ENCODE data around the gene CACNB2. TPM values are rescaled to one million over a fixed set of nuclear protein-coding genes. Genes with fewer than 3 reads are reported as not detected.

CACNB2 gene
- total and polyA plus RNA-seq, 2 of the 13 experiments (the other 11 are each of a cell fraction or from before 2014, with no cell fraction given): not detected

DNA sequence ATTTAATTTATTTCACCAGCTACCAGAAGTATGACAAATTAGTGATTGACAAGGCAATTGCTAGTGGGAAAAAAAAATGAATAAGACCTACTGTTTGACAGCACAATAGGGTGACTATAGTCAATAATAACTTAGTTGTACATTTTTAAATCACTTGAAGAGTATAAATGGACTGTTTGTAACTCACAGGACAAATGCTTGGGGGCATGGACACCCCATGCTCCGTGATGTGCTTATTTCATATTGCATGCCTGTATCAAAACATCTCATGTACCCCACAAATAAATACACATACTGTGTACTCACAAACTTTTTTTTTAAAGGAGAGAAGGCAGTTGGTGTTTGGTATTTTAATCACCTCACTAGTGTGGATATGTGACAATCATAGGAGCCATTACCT, 181.1 kb downstream of the CACNB2 start:
- Histone ChIP-seq H3K27ac (ENCODE audit: extremely low read length, insufficient read depth, low read length) (no peak overlapping the region), H2AFZ (ENCODE audit: low read length) (no peak overlapping the region), H3K4me1 (ENCODE audit: insufficient read depth, low read length) (no peaks in the 10 kb centered on the region), H3K27me3 (ENCODE audit: control insufficient read depth in 1 of 2, insufficient read depth in 2 of 2, low read length in 2 of 2) (no peaks in the 10 kb centered on the region), H3K9me3 (ENCODE audit: low read length) (no peaks in the 10 kb centered on the region), H3K79me2 (ENCODE audit: insufficient read depth, low read length) (no peaks in the 10 kb centered on the region), H3K9ac (ENCODE audit: insufficient read depth, low read depth, low read length) (no peak overlapping the region), H4K20me1 (ENCODE audit: insufficient read depth, low read length) (no peaks in the 10 kb centered on the region), H3K36me3 (replicated peaks in 1 of 2; ENCODE audit: control insufficient read depth in 1 of 2, insufficient read depth in 2 of 2, low read length in 2 of 2) (no peaks in the 10 kb centered on the region), H3K4me2 (ENCODE audit: low read depth, low read length) (no peak overlapping the region), H3K4me3 (replicated peaks in 1 of 3; ENCODE audit: insufficient read depth in 1 of 3, low read depth in 2 of 3, low read length in 3 of 3) (no peak overlapping the region)
- ChIA-PET CTCF (ENCODE audit: low intra/inter-chr PET ratio, low total read pairs) (no interaction called here), POLR2A (no interaction called here)
- no peak for TF ChIP-seq GTF2F1 (IDR thresholded peaks at IDR 0.05; ENCODE audit: low read length)
- no peak for TF ChIP-seq NBN (conservative IDR thresholded peaks at IDR 0.05)
- TF ChIP-seq, protein P1, sequence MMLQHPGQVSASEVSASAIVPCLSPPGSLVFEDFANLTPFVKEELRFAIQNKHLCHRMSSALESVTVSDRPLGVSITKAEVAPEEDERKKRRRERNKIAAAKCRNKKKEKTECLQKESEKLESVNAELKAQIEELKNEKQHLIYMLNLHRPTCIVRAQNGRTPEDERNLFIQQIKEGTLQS (CRISPR knock-in tag; IDR thresholded peaks at IDR 0.05): no peak
- no peak for TF ChIP-seq TCF12 (IDR thresholded peaks at IDR 0.05)
- no peak for TF ChIP-seq TCF12 (CRISPR knock-in tag; IDR thresholded peaks at IDR 0.05)
- no peak for TF ChIP-seq PHF5A (CRISPR knock-in tag; IDR thresholded peaks at IDR 0.05; ENCODE audit: low read depth, unreplicated experiment)
- TF ChIP-seq ZFP37 (CRISPR knock-in tag; IDR thresholded peaks at IDR 0.05; ENCODE audit: borderline replicate concordance): no peak
- TF ChIP-seq MAZ (IDR thresholded peaks at IDR 0.05; ENCODE audit: borderline replicate concordance, low read depth, low read length): no peak
- TF ChIP-seq MAZ (CRISPR knock-in tag; IDR thresholded peaks at IDR 0.05; ENCODE audit: low read depth): no peak
- TF ChIP-seq ZNF207 (IDR thresholded peaks at IDR 0.05; ENCODE audit: borderline replicate concordance): no peak
- no TSS peak for BruUV-seq (replicated peaks)
- no peak for DNase-seq (ENCODE audit: low spot score)
- FAIRE-seq: no peak
- ATAC-seq: no peak
- in situ Hi-C loops (cut with HindIII; ENCODE audit: extremely low pct_ligation_motif_present, low pct_unique_long_range_greater_than_20kb) (no loop called here), intact Hi-C loops (cut with micrococcal nuclease; ENCODE audit: unreplicated experiment) (no loop called here)
- 0% methylated on average over 1 of the region's 1 CpG for WGBS (ENCODE audit: low lambda C conversion rate)

DNA sequence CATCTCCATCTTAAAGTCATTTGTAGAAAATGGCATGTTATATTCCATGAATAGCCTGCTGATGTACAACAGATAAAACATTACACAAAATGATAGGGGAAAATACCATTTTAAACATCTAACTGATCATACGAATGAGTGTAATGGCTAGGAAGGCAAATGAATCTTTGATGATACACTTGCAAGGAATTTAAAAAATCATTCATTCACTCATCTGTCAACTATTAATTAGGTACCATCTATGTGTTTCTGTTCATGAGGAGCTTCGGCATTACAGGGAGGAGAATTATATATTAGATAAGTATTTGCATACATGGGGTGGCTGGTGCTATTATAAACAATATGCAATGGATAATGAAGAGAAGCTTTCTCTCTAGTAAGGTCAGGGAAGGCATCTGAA, 183.7 kb downstream of the CACNB2 start:
- Histone ChIP-seq H3K79me2 (ENCODE audit: insufficient read depth, low read length) (no peaks in the 10 kb centered on the region), H3K36me3 (replicated peaks in 1 of 2; ENCODE audit: control insufficient read depth in 1 of 2, insufficient read depth in 2 of 2, low read length in 2 of 2) (no peaks in the 10 kb centered on the region), H3K4me2 (ENCODE audit: low read depth, low read length) (no peak overlapping the region), H3K4me1 (ENCODE audit: insufficient read depth, low read length) (no peaks in the 10 kb centered on the region), H4K20me1 (ENCODE audit: insufficient read depth, low read length) (no peaks in the 10 kb centered on the region), H3K9ac (ENCODE audit: insufficient read depth, low read depth, low read length) (no peak overlapping the region), H3K27me3 (ENCODE audit: control insufficient read depth in 1 of 2, insufficient read depth in 2 of 2, low read length in 2 of 2) (no peaks in the 10 kb centered on the region), H3K27ac (ENCODE audit: extremely low read length, insufficient read depth, low read length) (no peak overlapping the region), H2AFZ (ENCODE audit: low read length) (no peak overlapping the region), H3K9me3 (ENCODE audit: low read length) (no peaks in the 10 kb centered on the region), H3K4me3 (replicated peaks in 1 of 3; ENCODE audit: insufficient read depth in 1 of 3, low read depth in 2 of 3, low read length in 3 of 3) (no peak overlapping the region)
- BruUV-seq (replicated peaks): no TSS peak
- CTCF ChIA-PET (ENCODE audit: low intra/inter-chr PET ratio, low total read pairs): no interaction called here
- FAIRE-seq (no peak), DNase-seq (ENCODE audit: low spot score) (no peak), ATAC-seq (no peak)
- intact Hi-C loops (cut with micrococcal nuclease; ENCODE audit: unreplicated experiment) (no loop called here), in situ Hi-C loops (cut with HindIII; ENCODE audit: extremely low pct_ligation_motif_present, low pct_unique_long_range_greater_than_20kb) (no loop called here)
- 0% methylated on average over 2 of the region's 2 CpGs for WGBS (ENCODE audit: low lambda C conversion rate)
- POLR2A ChIA-PET: no interaction called here
- TF ChIP-seq SRSF1 (optimal IDR thresholded peaks at IDR 0.05; ENCODE audit: low read depth, low read length) (no peak), SOX6 (IDR thresholded peaks at IDR 0.05) (no peak), SOX6 (CRISPR knock-in tag; IDR thresholded peaks at IDR 0.05) (no peak), PRPF4 (IDR thresholded peaks at IDR 0.05; ENCODE audit: low read depth, low read length, poor library complexity, severe bottlenecking) (no peak), PCBP2 (optimal IDR thresholded peaks at IDR 0.05; ENCODE audit: low read depth, low read length, poor library complexity, severe bottlenecking) (no peak), ZNF557 (CRISPR knock-in tag; IDR thresholded peaks at IDR 0.05) (no peak), BORCS8-MEF2B (CRISPR knock-in tag; IDR thresholded peaks at IDR 0.05) (no peak), ELF3 (CRISPR knock-in tag; IDR thresholded peaks at IDR 0.05) (no peak), MAFG (CRISPR knock-in tag; IDR thresholded peaks at IDR 0.05) (no peak), REPIN1 (CRISPR knock-in tag; IDR thresholded peaks at IDR 0.05; ENCODE audit: borderline replicate concordance, low read depth) (no peak), ZNF720 (CRISPR knock-in tag; IDR thresholded peaks at IDR 0.05) (no peak), ZNF367 (CRISPR knock-in tag; IDR thresholded peaks at IDR 0.05; ENCODE audit: borderline replicate concordance) (no peak)
